ENCODE results near the gene TMEM204. TPM values are rescaled to one million over a fixed set of nuclear protein-coding genes. Genes with fewer than 3 reads are reported as not detected.

TMEM204 gene
- total RNA-seq, 3 donors from 2014 or later = 11.7 to 16.7 (median 16.2) TPM

- Mint-ChIP-seq H3K4me1 (ENCODE audit: low read depth) (peaks cover 51% of the 10 kb centered on the region), H3K4me3 (peak overlapping the region; percentile 98), H3K9me3 (no peaks in the 10 kb centered on the region), H3K36me3 (ENCODE audit: insufficient read depth) (peaks cover 23% of the 10 kb centered on the region), H3K27me3 (ENCODE audit: low read depth) (no peaks in the 10 kb centered on the region)
- ATAC-seq = peak; percentile 22 to 33
- no peak for DNase-seq
These were observed 2.2 kb downstream of the TMEM204 start for GRCh38 chr16:1535391-1536291.

DNA sequence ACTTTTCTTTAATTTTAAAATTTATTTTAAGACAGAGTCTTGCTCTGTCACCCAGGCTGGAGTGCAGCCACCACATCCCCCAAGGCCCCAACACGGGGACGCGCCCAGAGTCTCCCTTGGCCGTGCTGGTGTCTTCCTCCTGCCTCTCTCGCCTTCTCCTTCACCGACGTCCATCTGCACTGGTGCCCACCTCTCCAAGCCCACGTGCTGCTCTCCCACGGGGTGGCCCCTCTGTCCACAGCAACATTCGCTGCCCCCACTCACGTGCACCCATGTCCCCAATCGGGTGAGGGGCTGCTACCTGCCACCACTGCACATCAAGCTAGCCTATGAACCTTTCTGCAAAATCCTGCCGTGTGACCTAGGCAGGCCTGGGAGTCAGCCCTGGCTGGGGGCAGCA is 3.1 kb downstream of the TMEM204 start:
- no peak for ATAC-seq
- H3K9me3 Mint-ChIP-seq = no peaks in the 10 kb centered on the region
- peaks cover 23% of the 10 kb centered on the region for H3K36me3 Mint-ChIP-seq (ENCODE audit: insufficient read depth)
- no peaks in the 10 kb centered on the region for H3K27me3 Mint-ChIP-seq (ENCODE audit: low read depth)
- peaks cover 54% of the 10 kb centered on the region for H3K4me1 Mint-ChIP-seq (ENCODE audit: low read depth)
- DNase-seq = no peak
- H3K4me3 Mint-ChIP-seq = peak overlapping the region; percentile 98

GRCh38 chr16:1537138-1537577 is 3.7 kb downstream of the TMEM204 start:
- Mint-ChIP-seq H3K4me1 (ENCODE audit: low read depth) (peaks cover 56% of the 10 kb centered on the region), H3K27me3 (ENCODE audit: low read depth) (no peaks in the 10 kb centered on the region), H3K9me3 (no peaks in the 10 kb centered on the region), H3K36me3 (ENCODE audit: insufficient read depth) (peaks cover 23% of the 10 kb centered on the region), H3K4me3 (peak overlapping the region; percentile 98)
- no peak for ATAC-seq
- DNase-seq = no peak

DNA sequence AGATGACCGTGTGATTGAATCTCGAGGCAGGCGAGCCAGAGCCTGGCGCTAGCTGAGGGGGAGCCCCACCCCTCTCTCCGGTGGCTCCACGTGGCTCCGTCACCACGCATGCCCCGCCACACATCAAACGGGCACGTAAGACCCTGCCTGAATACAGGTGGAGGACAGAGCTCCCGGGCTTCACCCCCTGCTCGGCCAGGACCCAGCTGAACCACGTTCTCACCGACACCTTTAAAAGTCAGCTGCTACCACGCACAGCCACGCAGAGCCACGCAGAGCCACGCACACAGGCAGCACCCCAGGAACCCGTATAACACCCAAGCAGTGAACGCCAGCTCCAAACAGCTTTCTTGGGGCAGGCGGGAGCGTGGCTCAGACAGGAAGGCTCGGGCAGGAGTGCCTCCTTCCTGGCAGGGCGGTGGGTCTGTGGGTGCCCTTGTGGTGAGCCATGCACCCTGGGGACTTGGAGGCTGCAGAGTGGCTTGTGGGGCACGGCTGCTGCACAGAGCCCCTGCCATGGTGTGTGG is 4.4 kb downstream of the TMEM204 start:
- Mint-ChIP-seq H3K4me1 (ENCODE audit: low read depth) (peaks cover 61% of the 10 kb centered on the region), H3K4me3 (peak overlapping the region; percentile 98), H3K27me3 (ENCODE audit: low read depth) (no peaks in the 10 kb centered on the region), H3K9me3 (no peaks in the 10 kb centered on the region), H3K36me3 (ENCODE audit: insufficient read depth) (peaks cover 23% of the 10 kb centered on the region)
- ATAC-seq (peak; percentile 17 to 22), DNase-seq (no peak)

DNA sequence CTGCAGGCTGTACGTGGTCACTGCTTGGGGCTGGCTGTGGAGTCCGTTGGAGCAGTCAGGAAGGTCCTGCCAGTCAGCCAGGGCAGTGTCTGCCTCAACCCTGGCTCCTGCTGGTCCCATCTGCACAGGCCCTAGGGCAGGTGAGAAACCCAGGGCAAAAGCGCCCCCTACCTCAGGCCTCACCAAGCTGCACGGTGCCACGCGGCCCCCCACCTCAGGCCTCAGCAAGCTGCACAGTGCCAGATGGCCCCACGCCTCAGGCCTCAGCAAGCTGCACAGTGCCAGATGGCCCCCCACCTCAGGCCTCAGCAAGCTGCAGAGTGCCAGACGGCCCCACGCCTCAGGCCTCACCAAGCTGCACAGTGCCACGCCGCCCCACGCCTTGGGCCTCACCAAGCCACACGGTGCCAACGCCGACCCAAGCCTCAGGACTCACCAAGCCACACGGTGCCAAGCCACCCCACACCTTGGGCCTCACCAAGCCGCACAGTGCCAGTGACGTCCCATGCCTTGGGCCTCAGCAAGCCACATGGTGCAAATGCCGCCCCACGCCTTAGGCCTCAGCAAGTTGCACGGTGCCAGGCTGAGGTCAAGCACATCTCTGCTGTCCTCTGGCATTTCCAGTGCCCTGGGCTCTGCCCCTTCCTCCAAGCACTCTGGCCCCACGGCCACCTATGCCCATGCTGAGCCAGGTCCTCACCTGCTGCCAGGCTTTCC is 5.5 kb downstream of the TMEM204 start:
- DNase-seq = no peak
- no peaks in the 10 kb centered on the region for H3K27me3 Mint-ChIP-seq (ENCODE audit: low read depth)
- H3K4me3 Mint-ChIP-seq = no peak overlapping the region
- peaks cover 25% of the 10 kb centered on the region for H3K36me3 Mint-ChIP-seq (ENCODE audit: insufficient read depth)
- no peak for ATAC-seq
- H3K4me1 Mint-ChIP-seq (ENCODE audit: low read depth) = peaks cover 66% of the 10 kb centered on the region
- H3K9me3 Mint-ChIP-seq = no peaks in the 10 kb centered on the region

GRCh38 chr16:1539720-1540555 is 6.5 kb downstream of the TMEM204 start:
- Mint-ChIP-seq H3K4me1 (ENCODE audit: low read depth) (peaks cover 71% of the 10 kb centered on the region), H3K4me3 (no peak overlapping the region), H3K27me3 (ENCODE audit: low read depth) (no peaks in the 10 kb centered on the region), H3K9me3 (no peaks in the 10 kb centered on the region), H3K36me3 (ENCODE audit: insufficient read depth) (peaks cover 22% of the 10 kb centered on the region)
- DNase-seq = no peak
- ATAC-seq = no peak

DNA sequence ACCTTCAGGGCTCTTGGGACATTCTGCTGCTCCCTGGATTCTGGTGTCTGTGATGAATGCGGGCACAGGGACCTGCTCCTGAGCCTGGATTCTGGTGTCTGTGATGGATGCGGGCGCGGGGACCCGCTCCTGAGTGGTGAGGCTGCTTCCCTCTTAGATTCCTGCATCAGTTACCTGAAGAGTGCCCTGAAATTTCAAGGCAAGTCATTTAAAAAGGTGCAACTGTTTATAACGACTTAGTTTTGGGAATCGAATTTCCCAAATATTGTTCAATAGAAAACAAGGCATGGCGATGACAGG is 7.0 kb downstream of the TMEM204 start:
- Mint-ChIP-seq H3K27me3 (ENCODE audit: low read depth) (no peaks in the 10 kb centered on the region), H3K36me3 (ENCODE audit: insufficient read depth) (peaks cover 23% of the 10 kb centered on the region), H3K4me3 (no peak overlapping the region), H3K4me1 (ENCODE audit: low read depth) (peaks cover 71% of the 10 kb centered on the region), H3K9me3 (no peaks in the 10 kb centered on the region)
- DNase-seq (no peak), ATAC-seq (no peak)

DNA sequence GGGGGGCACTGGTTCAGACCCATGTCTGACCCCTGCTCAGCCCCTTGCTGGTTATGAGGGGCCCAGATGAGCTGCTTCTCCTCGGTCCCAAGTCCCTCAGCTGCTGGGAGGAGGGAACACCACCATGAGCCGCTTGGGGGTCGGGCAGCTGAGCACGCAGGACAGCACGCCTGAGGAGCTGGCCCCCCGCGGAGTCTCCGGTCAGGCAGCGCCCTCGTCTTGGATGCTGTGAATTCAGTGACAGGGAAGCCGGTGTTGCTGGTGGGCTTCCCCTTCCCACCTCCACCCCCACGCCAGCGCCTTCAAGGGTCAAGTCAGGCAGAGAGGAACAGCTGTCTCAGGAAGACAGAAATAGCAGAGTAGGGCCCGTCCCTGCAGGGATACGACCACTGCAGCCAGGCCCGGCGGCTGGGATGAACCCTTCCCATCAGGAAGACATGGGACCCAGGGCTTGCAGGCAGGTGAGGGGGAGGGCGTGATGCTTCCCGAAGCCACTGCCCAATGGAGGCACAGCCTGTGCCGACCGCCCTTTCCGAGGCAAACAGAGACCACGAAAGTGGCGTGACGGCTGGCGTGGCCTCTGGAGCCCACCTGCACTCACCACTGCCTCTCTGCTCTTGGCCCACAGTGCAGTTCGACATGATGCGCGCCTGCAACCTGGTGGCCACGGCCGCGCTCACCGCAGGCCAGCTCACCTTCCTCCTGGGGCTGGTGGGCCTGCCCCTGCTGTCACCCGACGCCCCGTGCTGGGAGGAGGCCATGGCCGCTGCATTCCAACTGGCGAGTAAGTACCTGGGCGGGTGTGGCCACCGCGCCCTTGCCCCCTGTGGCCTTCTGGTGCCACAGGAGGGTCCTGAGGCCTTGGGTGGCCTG is 8.1 kb downstream of the TMEM204 start:
- Mint-ChIP-seq H3K36me3 (ENCODE audit: insufficient read depth) (peaks cover 23% of the 10 kb centered on the region), H3K4me1 (ENCODE audit: low read depth) (peaks cover 77% of the 10 kb centered on the region)

DNA sequence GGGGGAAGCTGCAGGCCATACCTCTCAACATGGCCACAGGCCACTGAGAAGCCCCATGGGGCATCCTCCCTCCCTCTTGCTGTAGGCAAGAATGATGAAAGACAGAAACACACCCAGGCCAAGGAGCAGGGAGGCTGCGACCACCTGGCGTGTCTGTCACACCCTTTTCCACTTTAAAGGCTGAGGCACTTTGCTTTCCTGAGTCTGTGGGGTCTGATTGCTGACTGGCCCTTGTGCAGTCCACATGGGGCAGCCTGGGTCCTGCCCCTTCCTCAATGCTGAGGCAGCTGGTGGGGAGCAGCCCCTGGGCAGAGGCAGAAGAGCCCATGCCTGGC is 8.7 kb downstream of the TMEM204 start:
- no peak for DNase-seq
- Mint-ChIP-seq H3K9me3 (no peaks in the 10 kb centered on the region), H3K27me3 (ENCODE audit: low read depth) (no peaks in the 10 kb centered on the region), H3K4me3 (no peak overlapping the region), H3K36me3 (ENCODE audit: insufficient read depth) (peaks cover 19% of the 10 kb centered on the region), H3K4me1 (ENCODE audit: low read depth) (peaks cover 77% of the 10 kb centered on the region)
- ATAC-seq = no peak

More for the DNA sequence above, 8.1 kb downstream of the TMEM204 start:
- H3K27me3 Mint-ChIP-seq (ENCODE audit: low read depth) = no peaks in the 10 kb centered on the region
- ATAC-seq (no peak), DNase-seq (no peak)
- no peaks in the 10 kb centered on the region for H3K9me3 Mint-ChIP-seq
- no peak overlapping the region for H3K4me3 Mint-ChIP-seq

DNA sequence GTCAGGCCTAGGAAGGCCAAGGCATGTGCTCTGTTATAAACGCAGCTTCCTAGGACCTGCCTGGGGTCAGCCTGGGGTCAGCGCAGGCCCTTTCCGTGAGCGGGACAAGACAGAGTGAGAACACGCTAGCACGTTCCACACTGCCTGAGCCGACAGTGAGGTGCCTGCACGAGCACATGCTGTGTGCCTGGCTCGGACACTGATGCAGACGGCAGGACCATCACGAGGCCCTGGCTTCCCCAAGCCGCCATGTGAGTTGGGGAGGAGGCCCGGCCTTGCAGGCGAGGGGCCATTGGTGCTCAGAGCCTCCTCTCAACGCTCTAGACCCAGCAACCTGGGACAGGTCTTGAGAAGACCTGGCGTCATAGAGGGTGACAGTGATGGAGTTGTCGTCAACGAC is 9.1 kb downstream of the TMEM204 start:
- Mint-ChIP-seq H3K4me3 (no peak overlapping the region), H3K9me3 (no peaks in the 10 kb centered on the region)

GRCh38 chr16:1543085-1543896 is 9.8 kb downstream of the TMEM204 start:
- H3K27me3 Mint-ChIP-seq (ENCODE audit: low read depth) = no peaks in the 10 kb centered on the region
- DNase-seq = peak; percentile 52

More for the DNA sequence above, 9.1 kb downstream of the TMEM204 start:
- Mint-ChIP-seq H3K27me3 (ENCODE audit: low read depth) (no peaks in the 10 kb centered on the region), H3K4me1 (ENCODE audit: low read depth) (peaks cover 74% of the 10 kb centered on the region), H3K36me3 (ENCODE audit: insufficient read depth) (peaks cover 16% of the 10 kb centered on the region)
- DNase-seq (no peak), ATAC-seq (no peak)

GRCh38 chr16:1545044-1546040 is 11.9 kb downstream of the TMEM204 start:
- H3K4me3 Mint-ChIP-seq = no peak overlapping the region
- peaks cover 15% of the 10 kb centered on the region for H3K36me3 Mint-ChIP-seq (ENCODE audit: insufficient read depth)

More at GRCh38 chr16:1543085-1543896, 9.8 kb downstream of the TMEM204 start:
- Mint-ChIP-seq H3K36me3 (ENCODE audit: insufficient read depth) (peaks cover 13% of the 10 kb centered on the region), H3K9me3 (no peaks in the 10 kb centered on the region), H3K4me3 (peak overlapping the region; percentile 72), H3K4me1 (ENCODE audit: low read depth) (peaks cover 71% of the 10 kb centered on the region)
- ATAC-seq = peak; percentile 82 to 84

More at GRCh38 chr16:1545044-1546040, 11.9 kb downstream of the TMEM204 start:
- ATAC-seq = no peak
- Mint-ChIP-seq H3K9me3 (no peaks in the 10 kb centered on the region), H3K27me3 (ENCODE audit: low read depth) (no peaks in the 10 kb centered on the region), H3K4me1 (ENCODE audit: low read depth) (peaks cover 72% of the 10 kb centered on the region)
- no peak for DNase-seq
